NOMO-1 treated with DMSO at 0.1 percent for 48 hours (cell line): Measurements from ENCODE around the gene BIVM.

ENCODE experiments used
- DNase-seq: peaks from one replicate; lab custom pipeline; 2025; ENCODE audit not compliant: unreplicated experiment; lab: John Stamatoyannopoulos, UW

The BIVM gene

DNA sequence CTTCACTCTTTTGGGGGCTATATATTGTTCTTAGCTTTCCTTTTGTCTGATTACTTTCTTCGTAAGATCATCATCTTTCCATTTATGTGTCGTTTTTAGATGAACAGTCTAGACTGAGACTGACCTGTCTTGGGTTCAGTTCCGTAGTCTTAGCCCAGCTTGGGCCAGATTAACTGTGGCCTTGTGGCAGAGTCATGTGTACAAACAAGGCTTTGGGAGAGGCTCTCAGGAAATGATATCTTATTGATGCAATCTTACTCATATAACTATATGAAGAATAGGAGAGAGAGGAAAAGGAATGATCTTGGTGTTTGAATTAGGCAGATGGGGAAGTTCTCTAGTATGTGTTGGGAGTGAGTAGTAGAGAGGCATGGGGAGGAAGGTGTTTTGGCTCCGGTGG, 40.1 kb downstream of the BIVM start:
- no peak for DNase-seq

GRCh38 chr13:102839462-102839861, 40.5 kb downstream of the BIVM start:
- DNase-seq: no peak

DNA sequence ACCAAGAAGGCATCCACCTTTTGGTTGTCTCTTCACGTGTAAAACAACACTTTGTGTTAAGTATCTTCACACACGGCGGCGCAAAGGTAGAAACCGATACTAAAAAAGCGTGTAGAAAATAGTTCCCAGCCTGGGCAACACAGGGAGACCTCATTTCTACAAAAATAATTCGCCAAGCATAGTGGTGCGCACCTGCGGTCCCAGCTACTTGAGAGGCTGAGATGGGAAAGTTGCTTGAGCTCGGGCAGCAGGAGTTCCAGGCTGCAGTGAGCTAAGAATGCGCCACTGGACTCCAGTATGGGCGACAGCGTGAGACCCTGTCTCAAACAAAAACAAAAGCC, 46.3 kb downstream of the BIVM start:
- DNase-seq: no peak

DNA sequence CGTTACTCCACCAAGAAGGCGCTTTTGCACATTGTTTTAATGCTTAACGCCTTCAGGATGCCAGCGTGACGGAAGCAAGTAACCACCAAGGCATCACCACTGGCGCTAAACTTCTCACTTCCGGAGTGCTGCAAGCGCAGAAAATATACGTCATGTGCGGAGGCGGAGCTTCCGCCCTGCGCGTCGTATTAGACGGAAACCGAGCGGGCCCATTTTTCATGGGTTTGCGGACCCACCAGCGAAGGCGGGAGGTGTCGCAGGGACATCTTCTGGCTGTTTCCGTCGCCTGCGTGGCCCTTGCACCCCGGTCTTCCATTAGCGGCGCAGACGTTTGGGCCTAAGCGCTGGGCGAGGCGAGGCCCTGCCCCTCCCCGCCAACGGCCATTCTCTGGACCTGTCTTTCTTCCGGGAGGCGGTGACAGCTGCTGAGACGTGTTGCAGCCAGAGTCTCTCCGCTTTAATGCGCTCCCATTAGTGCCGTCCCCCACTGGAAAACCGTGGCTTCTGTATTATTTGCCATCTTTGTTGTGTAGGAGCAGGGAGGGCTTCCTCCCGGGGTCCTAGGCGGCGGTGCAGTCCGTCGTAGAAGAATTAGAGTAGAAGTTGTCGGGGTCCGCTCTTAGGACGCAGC, 46.8 kb downstream of the BIVM start, which contains the start of gene ERCC5:
Gene ERCC5, plus strand, starts transcription at position 403 of the 631 bp plus-strand sequence. CDS start 235 bp downstream, outside the sequence.
- peak; percentile 92 for DNase-seq

GRCh38 chr13:102846261-102847015, 47.5 kb downstream of the BIVM start:
- peak; percentile 83 for DNase-seq

GRCh38 chr13:102847272-102848234, 48.6 kb downstream of the BIVM start:
- peak; percentile 39 for DNase-seq

DNA sequence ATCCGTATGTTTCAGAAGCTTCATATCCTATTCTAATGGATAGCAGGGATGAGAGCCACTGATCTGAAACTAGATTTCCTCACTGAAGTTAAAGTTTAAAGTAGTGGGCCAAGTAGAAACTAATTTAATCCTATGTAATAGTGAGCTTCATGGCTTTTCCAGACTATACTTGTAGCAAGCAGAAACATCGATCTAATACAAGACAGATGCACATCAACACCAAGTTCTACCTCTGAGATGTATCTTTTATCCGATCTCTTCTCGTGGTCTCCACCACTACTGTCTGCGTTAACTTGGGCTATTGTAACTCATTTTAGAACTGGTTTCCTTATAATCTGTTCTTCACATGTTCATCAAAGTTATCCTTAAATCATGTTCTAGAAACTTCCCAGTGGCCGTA, 50.0 kb downstream of the BIVM start:
- DNase-seq: no peak

DNA sequence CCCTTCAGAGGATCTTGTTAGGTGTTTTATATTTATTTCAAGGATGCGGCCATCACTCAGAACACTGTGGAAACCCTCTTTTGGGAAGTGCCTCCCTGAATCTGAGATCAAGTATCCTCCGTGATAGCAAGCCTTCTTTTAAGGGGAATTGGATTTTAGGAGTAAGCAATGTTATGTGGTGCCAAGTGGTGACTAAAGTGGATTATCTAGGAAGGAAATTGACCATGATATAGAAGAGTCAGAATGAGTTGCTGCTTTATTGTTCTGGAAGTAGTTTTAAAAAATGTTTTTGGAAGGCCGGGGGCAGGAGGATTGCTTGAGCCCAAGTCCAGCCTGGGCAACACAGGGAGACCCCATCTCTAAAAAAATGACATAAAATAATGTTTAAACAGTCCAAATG, 53.6 kb downstream of the BIVM start:
- DNase-seq: no peak

DNA sequence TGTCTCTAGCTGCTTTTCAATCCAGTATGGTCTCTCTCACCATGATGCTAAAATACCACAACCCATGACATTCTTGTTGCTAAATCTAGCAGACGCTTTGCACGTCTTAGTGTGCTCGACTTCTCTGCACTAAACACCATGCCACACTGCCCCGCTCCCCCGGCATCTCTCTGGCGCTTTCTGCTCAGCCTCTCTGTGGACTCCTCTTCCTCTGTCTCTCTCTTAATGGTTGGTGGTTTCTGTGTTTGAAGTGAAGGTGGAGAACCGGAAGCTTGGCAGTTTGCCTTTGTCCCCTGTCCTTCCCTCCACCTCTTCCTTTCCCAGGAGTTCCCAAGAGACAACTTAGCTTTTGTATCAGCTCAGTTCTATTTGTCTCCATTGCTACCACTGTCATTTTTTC, 55.8 kb downstream of the BIVM start:
- DNase-seq: no peak

DNA sequence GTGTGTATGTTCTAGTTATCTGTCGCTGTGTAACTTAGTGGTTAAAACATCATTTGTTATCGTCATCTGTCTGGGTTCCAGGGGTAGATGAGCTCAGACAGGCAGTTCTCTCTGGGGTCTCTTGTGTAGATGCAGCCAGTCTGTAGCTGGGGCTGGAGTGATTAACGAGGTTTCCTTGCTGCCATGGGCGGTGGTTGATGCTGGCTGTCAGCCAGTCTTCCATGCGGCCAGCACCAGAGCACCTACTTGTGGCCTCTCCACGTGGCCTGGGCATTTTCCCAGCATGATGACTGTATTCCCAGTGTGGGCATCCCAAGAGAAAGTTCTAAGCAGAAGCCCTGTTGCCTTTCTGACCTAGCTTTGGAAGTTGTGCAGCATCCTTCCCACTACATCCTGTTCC, 57.6 kb downstream of the BIVM start:
- DNase-seq: no peak

DNA sequence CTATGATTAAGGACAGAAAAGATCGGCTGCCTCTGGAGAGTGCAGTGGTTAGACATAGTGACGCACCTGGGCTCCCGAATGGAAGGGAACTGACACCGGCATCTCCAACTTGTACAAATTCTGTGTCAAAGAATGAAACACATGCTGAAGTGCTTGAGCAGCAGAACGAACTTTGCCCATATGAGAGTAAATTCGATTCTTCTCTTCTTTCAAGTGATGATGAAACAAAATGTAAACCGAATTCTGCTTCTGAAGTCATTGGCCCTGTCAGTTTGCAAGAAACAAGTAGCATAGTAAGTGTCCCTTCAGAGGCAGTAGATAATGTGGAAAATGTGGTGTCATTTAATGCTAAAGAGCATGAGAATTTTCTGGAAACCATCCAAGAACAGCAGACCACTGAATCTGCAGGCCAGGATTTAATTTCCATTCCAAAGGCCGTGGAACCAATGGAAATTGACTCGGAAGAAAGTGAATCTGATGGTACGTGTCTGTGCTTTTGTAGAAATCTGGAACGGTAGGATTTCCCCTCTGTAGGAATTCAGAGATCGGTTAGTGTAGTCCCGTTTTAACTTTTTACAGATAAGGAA, 63.8 kb downstream of the BIVM start:
- no peak for DNase-seq

DNA sequence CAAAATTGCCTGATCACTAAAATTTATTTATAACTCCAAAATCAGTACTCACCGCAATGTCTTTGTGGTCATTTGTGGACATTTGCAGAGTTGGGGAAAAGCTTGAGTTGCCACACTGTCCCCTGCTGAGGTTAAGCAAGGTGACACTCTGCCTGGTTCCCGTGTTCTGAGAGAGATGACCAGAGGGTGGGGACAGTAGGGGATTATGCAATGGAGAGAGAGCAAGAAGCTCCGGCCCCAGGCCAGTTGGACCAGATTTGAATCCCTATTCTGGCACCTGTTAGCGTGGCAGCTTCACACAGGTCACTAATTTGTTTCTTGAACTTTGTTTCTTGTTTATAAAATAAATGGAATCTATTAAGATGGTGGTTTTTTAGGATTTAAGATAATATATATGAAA, 64.7 kb downstream of the BIVM start:
- no peak for DNase-seq

DNA sequence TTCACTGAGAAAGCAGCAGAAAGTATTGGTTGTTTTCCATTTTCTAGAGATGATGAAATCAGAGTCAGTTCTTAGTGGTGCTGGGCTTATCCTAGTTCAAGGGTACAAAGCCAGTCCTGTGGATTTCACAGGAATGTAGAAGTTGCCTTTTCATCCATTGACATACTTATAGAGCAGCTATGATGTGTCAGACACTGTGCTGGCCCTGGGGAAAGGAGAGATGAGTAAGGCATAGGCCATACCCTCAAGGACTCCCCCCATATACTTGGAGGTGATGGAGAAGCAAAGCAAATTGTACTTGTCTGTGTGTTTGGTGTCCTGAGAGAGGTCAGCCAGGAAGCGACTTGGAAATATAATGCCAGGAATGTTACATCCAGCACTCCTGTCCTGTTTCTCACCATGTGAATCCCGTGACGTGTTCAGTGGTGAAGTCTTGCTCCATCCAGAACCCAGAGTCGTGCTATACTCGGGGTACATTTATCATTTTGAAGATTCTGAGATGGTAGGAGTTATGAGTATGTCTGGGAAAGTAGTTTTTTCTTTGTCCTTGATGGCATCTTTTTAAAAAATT, 69.5 kb downstream of the BIVM start:
- no peak for DNase-seq

DNA sequence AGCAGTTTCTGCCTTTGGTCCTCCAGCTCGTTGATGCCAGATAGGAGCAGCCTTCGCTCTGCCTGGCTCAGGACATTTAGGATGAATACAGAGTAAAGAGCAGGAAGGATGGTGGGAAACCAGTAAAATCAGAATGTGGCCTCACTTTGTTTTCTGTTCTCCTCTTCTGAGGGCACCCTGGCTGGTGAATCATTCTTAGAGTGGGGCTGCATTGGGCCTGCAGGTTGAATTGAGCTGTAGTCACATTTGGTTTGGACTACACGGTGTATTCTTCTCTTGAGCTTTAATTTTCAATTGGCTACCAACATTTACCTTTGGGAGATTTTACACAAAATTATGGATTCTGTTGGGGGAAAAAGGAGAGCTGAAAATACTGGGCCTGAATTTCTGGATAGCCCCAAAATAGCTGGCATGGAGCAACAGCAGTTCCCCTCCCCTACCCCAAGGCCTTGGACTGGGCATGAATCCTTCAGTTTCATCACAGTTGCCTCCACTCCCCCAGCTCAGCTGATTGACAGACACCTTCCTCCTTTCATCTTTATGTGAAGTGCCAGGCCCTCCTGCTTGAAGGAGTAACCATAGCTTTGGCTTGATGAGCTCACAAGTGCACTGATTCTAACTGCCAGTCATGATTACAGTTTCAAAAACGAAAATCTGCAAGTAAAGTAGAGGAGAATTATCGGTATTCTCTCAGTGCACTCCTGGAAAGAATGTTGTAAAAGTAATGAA, 71.2 kb downstream of the BIVM start:
- DNase-seq: no peak

GRCh38 chr13:102870677-102871415, 71.9 kb downstream of the BIVM start:
- DNase-seq: peak; percentile 11

DNA sequence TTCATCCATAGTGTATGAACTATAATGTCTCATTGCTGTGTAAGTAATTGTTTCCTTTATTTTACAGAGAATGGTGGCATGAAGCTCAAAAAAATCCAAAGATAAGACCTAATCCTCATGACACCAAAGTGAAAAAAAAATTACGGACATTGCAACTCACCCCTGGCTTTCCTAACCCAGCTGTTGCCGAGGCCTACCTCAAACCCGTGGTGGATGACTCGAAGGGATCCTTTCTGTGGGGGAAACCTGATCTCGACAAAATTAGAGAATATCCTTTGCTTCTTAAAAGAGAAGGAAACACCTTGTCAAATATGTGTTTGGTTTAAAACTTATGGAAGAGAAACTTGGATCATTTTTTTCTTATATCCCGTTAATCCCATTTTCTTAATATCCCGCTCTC, 73.2 kb downstream of the BIVM start:
- no peak for DNase-seq

DNA sequence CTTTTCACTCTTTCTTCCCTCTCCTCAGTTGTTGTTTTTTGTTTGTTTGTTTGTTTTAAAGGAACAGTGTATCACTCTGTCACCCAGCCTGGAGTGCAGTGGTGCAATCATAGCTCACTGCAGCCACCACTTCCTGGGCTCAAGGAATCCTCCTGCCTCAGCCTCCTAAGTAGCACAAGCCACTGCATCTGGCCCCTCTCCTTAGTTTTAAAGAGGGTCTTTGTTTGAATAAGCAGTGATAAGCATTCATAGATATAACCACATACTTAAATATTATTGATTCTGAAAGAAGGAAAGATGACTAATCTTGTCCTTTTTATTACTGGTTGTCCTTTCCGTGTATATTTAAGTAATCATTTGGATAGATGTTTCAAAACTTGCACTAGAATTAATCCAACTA, 73.6 kb downstream of the BIVM start:
- no peak for DNase-seq

- no peak for DNase-seq
These were observed 74.7 kb downstream of the BIVM start for GRCh38 chr13:102873653-102874052.

DNA sequence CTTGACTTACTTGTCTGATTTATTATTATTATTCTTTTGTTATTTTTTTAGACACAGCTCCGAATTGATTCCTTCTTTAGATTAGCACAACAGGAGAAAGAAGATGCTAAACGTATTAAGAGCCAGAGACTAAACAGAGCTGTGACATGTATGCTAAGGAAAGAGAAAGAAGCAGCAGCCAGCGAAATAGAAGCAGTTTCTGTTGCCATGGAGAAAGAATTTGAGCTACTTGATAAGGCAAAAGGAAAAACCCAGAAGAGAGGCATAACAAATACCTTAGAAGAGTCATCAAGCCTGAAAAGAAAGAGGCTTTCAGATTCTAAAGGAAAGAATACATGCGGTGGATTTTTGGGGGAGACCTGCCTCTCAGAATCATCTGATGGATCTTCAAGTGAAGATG, 76.3 kb downstream of the BIVM start:
- DNase-seq: no peak

GRCh38 chr13:102877303-102877702, 78.4 kb downstream of the BIVM start:
- DNase-seq: no peak
